ENCODE measurements around the gene TMA16.

Gene TMA16

DNA sequence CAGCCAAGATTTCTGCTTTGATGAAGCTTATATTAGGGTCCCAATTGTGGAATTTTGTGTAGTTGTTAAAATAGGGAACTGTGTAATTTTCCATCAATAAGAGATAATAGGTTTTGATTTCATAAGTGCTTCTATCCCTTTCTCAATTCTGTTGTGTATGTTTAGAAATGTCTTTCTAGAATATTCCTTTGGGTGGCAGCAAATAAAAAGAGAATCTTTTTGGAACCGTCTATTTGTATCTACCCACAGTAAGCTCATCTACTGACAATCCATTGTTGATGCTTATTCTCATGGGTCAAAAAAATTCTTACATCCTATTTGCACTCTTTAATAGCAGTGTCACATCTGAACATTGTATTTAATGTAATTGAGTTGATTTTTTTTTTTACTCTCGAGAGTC lies 61.7 kb downstream of the TMA16 start:
- H3K4me3 ChIP-seq (ENCODE audit: low read depth, low read length) = no peak overlapping the region
- DNase-seq (ENCODE audit: low read depth) = no peak

DNA sequence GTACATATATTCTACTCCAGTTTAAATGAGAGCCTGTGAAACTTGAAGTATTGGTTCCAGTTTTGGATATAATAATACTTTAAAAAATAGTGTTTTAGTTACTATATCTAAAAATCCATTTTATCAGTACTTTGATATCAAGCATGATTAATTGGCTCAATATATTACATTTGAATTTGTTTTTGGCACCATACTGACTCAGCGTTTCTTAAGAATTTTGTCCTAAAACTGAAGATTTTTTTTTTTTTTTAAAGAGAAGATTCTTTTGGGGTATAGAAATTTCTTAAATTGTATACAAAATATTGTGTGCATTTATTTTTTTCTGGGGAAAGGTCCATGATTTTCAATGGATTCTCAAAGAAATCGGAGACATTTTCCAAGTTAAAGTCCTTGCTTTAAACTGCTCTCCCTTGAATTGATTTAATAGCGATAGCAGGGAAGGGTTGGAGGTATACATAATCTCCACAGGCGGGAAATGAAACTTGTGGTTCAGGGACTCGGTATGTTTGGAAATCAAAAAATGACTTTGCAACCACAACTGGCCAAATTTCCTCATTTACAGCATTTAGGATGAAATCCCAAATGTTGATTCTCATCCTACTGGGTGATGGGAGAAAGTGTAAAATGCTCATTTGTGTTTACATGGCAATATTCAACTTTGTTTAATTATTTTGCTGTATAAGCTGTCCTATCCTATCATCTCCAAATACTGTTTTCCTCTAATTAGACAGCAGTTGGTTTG lies 62.3 kb downstream of the TMA16 start:
- no peak for DNase-seq (ENCODE audit: low read depth)

DNA sequence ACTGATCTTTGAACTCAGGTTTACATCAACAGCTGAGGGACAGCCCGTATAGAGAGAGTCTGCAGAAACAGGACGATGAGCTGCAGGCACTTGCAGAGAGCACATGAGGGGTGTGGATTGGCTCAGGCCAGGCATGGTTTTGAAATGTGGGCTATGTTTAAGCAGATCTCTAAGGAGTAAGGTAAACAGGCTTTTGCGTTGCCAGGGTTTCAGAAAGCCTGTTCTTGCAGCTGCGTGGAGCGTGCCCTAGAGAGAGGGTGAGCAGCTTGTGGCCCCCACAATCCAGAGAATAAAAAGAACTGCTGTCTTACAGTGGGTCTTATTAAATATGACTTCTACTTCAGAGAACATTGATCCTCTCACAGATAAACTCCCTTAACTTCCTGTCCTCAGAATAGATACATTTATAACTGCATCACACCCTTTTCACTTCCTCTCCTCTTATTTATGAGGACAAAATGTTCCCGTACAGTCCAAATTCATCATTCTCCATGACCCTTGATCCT lies 64.1 kb downstream of the TMA16 start:
- no peak for DNase-seq (ENCODE audit: low read depth)
- no peak overlapping the region for H3K4me3 ChIP-seq (ENCODE audit: low read depth, low read length)

More for the DNA sequence above, 62.3 kb downstream of the TMA16 start:
- no peak overlapping the region for H3K4me3 ChIP-seq (ENCODE audit: low read depth, low read length)

GRCh38 chr4:163562496-163562895 lies 68.0 kb downstream of the TMA16 start:
- DNase-seq (ENCODE audit: low read depth) = no peak
- H3K4me3 ChIP-seq (ENCODE audit: low read depth, low read length) = no peak overlapping the region

GRCh38 chr4:163563592-163563991 lies 69.1 kb downstream of the TMA16 start:
- H3K4me3 ChIP-seq (ENCODE audit: low read depth, low read length) = no peak overlapping the region
- DNase-seq (ENCODE audit: low read depth) = no peak

DNA sequence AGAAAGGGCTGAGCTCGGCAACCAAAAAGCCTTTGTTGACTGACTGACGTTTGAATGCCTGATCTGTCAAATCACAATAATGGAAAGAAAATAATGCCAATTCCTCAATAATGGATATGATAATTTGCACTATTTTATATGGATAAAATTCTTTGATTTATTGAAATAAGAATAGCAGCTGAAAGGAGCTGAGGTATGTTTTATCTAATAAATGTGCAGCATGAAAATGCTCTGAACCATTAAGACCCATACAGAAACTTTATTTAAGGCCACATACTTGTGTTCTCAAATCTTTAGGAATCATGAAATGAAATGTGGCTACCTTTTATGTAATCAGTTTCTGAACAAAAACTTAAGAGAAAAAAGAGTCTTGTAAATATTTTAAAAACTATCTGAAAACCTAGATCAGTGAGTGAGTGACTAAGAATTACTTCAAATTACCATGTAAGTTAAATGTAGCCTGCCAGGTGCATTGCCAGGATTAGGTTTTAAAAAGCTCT lies 69.8 kb downstream of the TMA16 start:
- no peak for DNase-seq (ENCODE audit: low read depth)

GRCh38 chr4:163565226-163566135 lies 71.0 kb downstream of the TMA16 start:
- no peak for DNase-seq (ENCODE audit: low read depth)
- no peak overlapping the region for H3K4me3 ChIP-seq (ENCODE audit: low read depth, low read length)

More for the DNA sequence above, 69.8 kb downstream of the TMA16 start:
- H3K4me3 ChIP-seq (ENCODE audit: low read depth, low read length) = no peak overlapping the region

DNA sequence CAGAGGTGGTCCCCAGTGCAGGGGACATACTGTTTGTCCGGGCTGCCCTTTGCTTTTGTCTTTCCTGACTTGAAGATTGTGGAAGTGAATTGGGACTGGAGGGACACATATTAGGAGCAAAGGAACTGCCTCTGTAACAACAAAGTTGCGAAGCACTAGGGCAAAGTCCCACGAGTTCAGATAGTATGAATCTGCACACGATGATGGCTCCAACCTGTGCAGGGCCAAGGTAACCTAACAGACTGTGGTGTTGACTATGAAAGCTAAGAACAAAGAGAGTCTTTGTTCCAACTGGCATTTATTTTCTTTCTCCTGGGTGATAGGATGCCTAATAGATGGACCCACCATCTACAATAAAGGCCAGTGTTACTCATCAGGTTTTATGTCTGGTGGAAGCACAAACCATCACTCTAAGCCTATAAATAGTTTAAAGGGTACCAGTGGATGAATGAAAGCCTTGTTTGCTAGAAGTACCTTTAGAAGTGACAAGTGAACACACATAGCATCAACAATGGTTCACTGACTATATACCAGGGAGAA lies 71.8 kb downstream of the TMA16 start:
- DNase-seq (ENCODE audit: low read depth) = no peak
- H3K4me3 ChIP-seq (ENCODE audit: low read depth, low read length) = no peak overlapping the region

- H3K4me3 ChIP-seq (ENCODE audit: low read depth, low read length) = no peak overlapping the region
- DNase-seq (ENCODE audit: low read depth) = no peak
Observed at GRCh38 chr4:163568843-163569242, 74.4 kb downstream of the TMA16 start.
